Measurements from ENCODE around the gene LAMB3. TPM values are rescaled to one million over a fixed set of nuclear protein-coding genes. Genes with fewer than 3 reads are reported as not detected.

LAMB3 gene
- total RNA-seq, 1 experiment from 2014 or later: 0.28 TPM

DNA sequence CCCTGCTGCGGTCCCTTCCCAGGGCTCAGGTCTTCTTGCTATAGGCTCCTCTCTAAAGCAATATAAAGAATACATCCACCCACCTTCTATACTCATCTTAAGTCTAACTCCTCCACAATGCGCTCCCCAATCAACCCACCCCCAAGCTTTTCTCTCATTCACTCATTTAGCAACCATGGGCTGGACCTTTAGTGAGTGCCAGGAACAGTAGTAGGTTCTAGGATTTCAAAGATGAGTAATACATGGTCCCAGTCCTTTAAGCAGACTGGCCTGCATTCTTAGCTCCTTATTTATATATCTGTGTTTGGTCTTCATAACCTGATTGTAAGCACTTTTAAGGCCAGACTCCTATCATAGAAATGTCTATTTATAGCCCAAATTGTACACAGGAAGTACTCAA lies 62.8 kb downstream of the LAMB3 start:
- H3K4me2 ChIP-seq (ENCODE audit: insufficient read depth, insufficient read length, low read length): no peak overlapping the region

More for the DNA sequence above, 62.8 kb downstream of the LAMB3 start:
- Histone ChIP-seq H2BK5ac (ENCODE audit: insufficient read length, low read length) (no peak overlapping the region), H3K18ac (ENCODE audit: insufficient read length, low read depth, low read length) (no peak overlapping the region), H3K23me2 (ENCODE audit: insufficient read length, low read depth, low read length, poor library complexity, severe bottlenecking) (no peaks in the 10 kb centered on the region), H3K79me2 (ENCODE audit: insufficient read depth, low read length) (no peaks in the 10 kb centered on the region), H3K4ac (ENCODE audit: low read depth, low read length) (no peak overlapping the region), H3K27me3 (ENCODE audit: insufficient read depth, low read length) (peaks cover 4% of the 10 kb centered on the region; the same call in 1 of the 2 replicates), H2BK120ac (ENCODE audit: low read depth, low read length, poor library complexity, severe bottlenecking) (no peak overlapping the region), H3K56ac (ENCODE audit: insufficient read length, low read depth, low read length) (no peak overlapping the region), H3K14ac (ENCODE audit: insufficient read depth, low read length) (no peak overlapping the region), H3K23ac (ENCODE audit: insufficient read length, low read depth, low read length) (no peak overlapping the region), H4K8ac (replicated peaks; ENCODE audit: insufficient read length, low read depth, low read length) (no peak overlapping the region), H3K79me1 (ENCODE audit: insufficient read depth, low read depth, low read length, poor library complexity, severe bottlenecking) (no peaks in the 10 kb centered on the region), H2BK12ac (ENCODE audit: insufficient read length, low read depth, low read length) (no peak overlapping the region), H3K4me1 (ENCODE audit: insufficient read depth, low read length) (no peaks in the 10 kb centered on the region), H2BK20ac (ENCODE audit: low read depth, low read length, poor library complexity, severe bottlenecking) (no peak overlapping the region), H2AK5ac (ENCODE audit: insufficient read length, low read length) (no peak overlapping the region), H4K5ac (ENCODE audit: insufficient read length, low read depth, low read length) (no peak overlapping the region), H3K9ac (ENCODE audit: extremely low read depth, insufficient read length, low read length) (no peak overlapping the region), H4K91ac (ENCODE audit: insufficient read length, low read depth, low read length) (no peak overlapping the region), H3K9me3 (ENCODE audit: control insufficient read depth, low read depth, low read length) (no peaks in the 10 kb centered on the region), H4K20me1 (ENCODE audit: control insufficient read depth, insufficient read depth, insufficient read length) (no peaks in the 10 kb centered on the region), H3T11ph (ENCODE audit: low read length) (no peak overlapping the region), H3K27ac (ENCODE audit: insufficient read length, low read depth, low read length) (no peak overlapping the region), H2AFZ (ENCODE audit: low read length) (no peak overlapping the region), H2BK15ac (ENCODE audit: low read depth, low read length) (no peak overlapping the region)
- Mint-ChIP-seq H3K4me1 (peaks cover 11 to 22% of the 10 kb centered on the region in 2 experiments), H3K27me3 (ENCODE audit: low read depth) (peaks cover 30% of the 10 kb centered on the region), H3K27ac (no peak overlapping the region), H3K36me3 (ENCODE audit: insufficient read depth in 1 of 3, low read depth in 3 of 3) (no peaks in the 10 kb centered on the region), H3K9me3 (peaks cover 2 to 3% of the 10 kb centered on the region in 2 experiments; a peak in 2 of 5 replicates), H3K4me3 (no peak overlapping the region)
- WGBS (ENCODE audit: extremely low coverage, insufficient read length, low lambda C conversion rate): 100% methylated on average over 1 of the region's 2 CpGs
- DNase-seq: no peak
- TF ChIP-seq, protein P1, sequence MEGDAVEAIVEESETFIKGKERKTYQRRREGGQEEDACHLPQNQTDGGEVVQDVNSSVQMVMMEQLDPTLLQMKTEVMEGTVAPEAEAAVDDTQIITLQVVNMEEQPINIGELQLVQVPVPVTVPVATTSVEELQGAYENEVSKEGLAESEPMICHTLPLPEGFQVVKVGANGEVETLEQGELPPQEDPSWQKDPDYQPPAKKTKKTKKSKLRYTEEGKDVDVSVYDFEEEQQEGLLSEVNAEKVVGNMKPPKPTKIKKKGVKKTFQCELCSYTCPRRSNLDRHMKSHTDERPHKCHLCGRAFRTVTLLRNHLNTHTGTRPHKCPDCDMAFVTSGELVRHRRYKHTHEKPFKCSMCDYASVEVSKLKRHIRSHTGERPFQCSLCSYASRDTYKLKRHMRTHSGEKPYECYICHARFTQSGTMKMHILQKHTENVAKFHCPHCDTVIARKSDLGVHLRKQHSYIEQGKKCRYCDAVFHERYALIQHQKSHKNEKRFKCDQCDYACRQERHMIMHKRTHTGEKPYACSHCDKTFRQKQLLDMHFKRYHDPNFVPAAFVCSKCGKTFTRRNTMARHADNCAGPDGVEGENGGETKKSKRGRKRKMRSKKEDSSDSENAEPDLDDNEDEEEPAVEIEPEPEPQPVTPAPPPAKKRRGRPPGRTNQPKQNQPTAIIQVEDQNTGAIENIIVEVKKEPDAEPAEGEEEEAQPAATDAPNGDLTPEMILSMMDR (conservative IDR thresholded peaks at IDR 0.05): no peak
